H1 (cell line): Measurements from ENCODE around the gene NAALADL1. TPM values are rescaled to one million over a fixed set of nuclear protein-coding genes. Genes with fewer than 3 reads are reported as not detected.

Experiments
- CTCF ChIA-PET: fragments of 300-600 bp; sonication (Branson Sonifier 250); formaldehyde crosslinking; loops from one replicate; lab custom pipeline; 2021; ENCODE audit not compliant: partially characterized antibody; lab: Charles Lee
- POLR2A ChIA-PET: fragments of 300-600 bp; sonication (Branson Sonifier 250); formaldehyde crosslinking; loops from one replicate; lab custom pipeline; 2021; ENCODE audit warnings: inconsistent platforms; ENCODE audit not compliant: partially characterized antibody; lab: Charles Lee
- DNase-seq, 2 experiments: peaks; one replicate each; pipeline versions ENCODE4 v3.0.0 to v3.0.0-alpha.2; 2010 to 2022; ENCODE audit warnings: low spot score in 2 of 2, low read depth in 1 of 2, mixed read lengths in 1 of 2
- FAIRE-seq: peaks from 2 replicates; lab custom pipeline; 2011; peaks lifted over from hg19 to GRCh38; lab: Jason Lieb, UNC
- H2AFZ ChIP-seq: 2 replicates; pipeline ENCODE4 v1.8.1; 2012; ENCODE audit warnings: low read length, inconsistent platforms
- H2AK5ac ChIP-seq: 2 replicates; pipeline ENCODE4 v1.6.1; 2013; ENCODE audit warnings: low read depth, low read length
- H2BK120ac ChIP-seq: replicated peaks from 2 replicates; pipeline ENCODE3; 2013; ENCODE audit warnings: low read depth, low read length, inconsistent platforms
- H2BK12ac ChIP-seq: 2 replicates; pipeline ENCODE4 v1.6.1; 2013; ENCODE audit warnings: low read depth, low read length
- H2BK15ac ChIP-seq: 2 replicates; pipeline ENCODE4 v1.6.1; 2013; ENCODE audit warnings: low read length
- H2BK20ac ChIP-seq: 2 replicates; pipeline ENCODE4 v1.6.1; 2013; ENCODE audit warnings: low read length
- H2BK5ac ChIP-seq: 2 replicates; pipeline ENCODE4 v1.6.1; 2013; ENCODE audit warnings: low read depth, low read length
- H3K14ac ChIP-seq: 2 replicates; pipeline ENCODE4 v1.6.1; 2013; ENCODE audit warnings: inconsistent platforms; ENCODE audit not compliant: insufficient read length
- H3K18ac ChIP-seq: 2 replicates; pipeline ENCODE4 v1.6.1; 2013; ENCODE audit warnings: low read length; ENCODE audit errors: extremely low read depth
- H3K23ac ChIP-seq: 2 replicates; pipeline ENCODE4 v1.6.1; 2013; ENCODE audit warnings: inconsistent platforms; ENCODE audit not compliant: insufficient read length
- H3K23me2 ChIP-seq: 2 replicates; pipeline ENCODE4 v1.6.1; 2013; ENCODE audit warnings: low read depth, low read length
- H3K27ac ChIP-seq: 2 replicates; pipeline ENCODE4 v1.6.1; 2011; ENCODE audit warnings: low read depth, low read length, inconsistent platforms
- H3K27me3 ChIP-seq, 4 experiments: replicated peaks in 1 of 4; 1 replicate in 1 of 4; 2 replicates in 3 of 4; pipeline versions ENCODE4 v1.6.1 to v1.8.1; 2011 to 2013; ENCODE audit warnings: low read length in 3 of 4, mild to moderate bottlenecking in 3 of 4, inconsistent platforms in 2 of 4, mixed read lengths in 2 of 4, moderate library complexity in 1 of 4; ENCODE audit not compliant: control insufficient read depth in 3 of 4, insufficient read depth in 3 of 4; ENCODE audit errors: extremely low read depth in 1 of 4
- H3K36me3 ChIP-seq, 4 experiments: 2 replicates each; pipeline versions ENCODE4 v1.6.1 to v1.8.1; 2011 to 2013; ENCODE audit warnings: mild to moderate bottlenecking in 4 of 4, low read length in 3 of 4, moderate library complexity in 2 of 4, control low read depth in 1 of 4, inconsistent platforms in 1 of 4; ENCODE audit not compliant: insufficient read depth in 4 of 4, control insufficient read depth in 2 of 4
- H3K4ac ChIP-seq: replicated peaks from 2 replicates; pipeline ENCODE3; 2013; ENCODE audit warnings: low read length, low read depth, mixed read lengths, inconsistent platforms; ENCODE audit not compliant: insufficient read length
- H3K4me1 ChIP-seq, 4 experiments: replicated peaks in 1 of 4; 1 replicate in 1 of 4; 2 replicates in 3 of 4; pipeline versions ENCODE4 v1.6.1 to v1.8.1; 2011 to 2013; ENCODE audit warnings: low read length in 3 of 4, inconsistent platforms in 2 of 4, mixed read lengths in 1 of 4; ENCODE audit not compliant: insufficient read depth in 4 of 4, control insufficient read depth in 3 of 4
- H3K4me2 ChIP-seq, 2 experiments: 2 replicates each; pipeline versions ENCODE4 v1.6.1 to v1.8.1; 2011 to 2013; ENCODE audit warnings: low read depth in 2 of 2, low read length in 2 of 2, control low read depth in 1 of 2, inconsistent platforms in 1 of 2, mild to moderate bottlenecking in 1 of 2; ENCODE audit not compliant: insufficient read depth in 1 of 2
- H3K4me3 ChIP-seq, 4 experiments: fragments of 200-600, 300-600 bp in 1 of 4; sonication (generic), shearing (Covaris generic), sonication (Bioruptor Twin) in 1 of 4; 2 replicates each; pipeline versions ENCODE4 v1.5.1 to v1.8.1; 2011 to 2016; ENCODE audit warnings: low read length in 4 of 4, low read depth in 3 of 4, control low read depth in 2 of 4, inconsistent platforms in 2 of 4, mild to moderate bottlenecking in 2 of 4, mixed read lengths in 1 of 4, moderate library complexity in 1 of 4; ENCODE audit not compliant: insufficient read depth in 2 of 4; ENCODE audit errors: extremely low read depth in 1 of 4
- H3K56ac ChIP-seq: replicated peaks from 2 replicates; pipeline ENCODE3; 2013; ENCODE audit warnings: low read depth, mild to moderate bottlenecking, mixed read lengths, low read length, inconsistent platforms; ENCODE audit not compliant: insufficient read length
- H3K79me1 ChIP-seq: 2 replicates; pipeline ENCODE4 v1.6.1; 2013; ENCODE audit warnings: low read depth, low read length, control low read depth
- H3K79me2 ChIP-seq, 2 experiments: 2 replicates each; pipeline versions ENCODE4 v1.6.1 to v1.8.1; 2012 to 2013; ENCODE audit warnings: low read length in 2 of 2, mild to moderate bottlenecking in 2 of 2, inconsistent platforms in 1 of 2; ENCODE audit not compliant: insufficient read depth in 2 of 2, control insufficient read depth in 1 of 2
- H3K9ac ChIP-seq, 4 experiments: replicated peaks in 1 of 4; 1 replicate in 1 of 4; 2 replicates in 3 of 4; pipeline versions ENCODE4 v1.6.1 to v1.8.1; 2011 to 2013; ENCODE audit warnings: low read depth in 3 of 4, low read length in 3 of 4, control low read depth in 2 of 4, mild to moderate bottlenecking in 2 of 4, moderate library complexity in 2 of 4, inconsistent platforms in 1 of 4; ENCODE audit errors: extremely low read depth in 1 of 4
- H3K9me3 ChIP-seq, 2 experiments: 2 replicates each; pipeline versions ENCODE4 v1.6.1 to v1.8.1; 2012 to 2013; ENCODE audit warnings: mild to moderate bottlenecking in 2 of 2, moderate library complexity in 2 of 2, control low read depth in 1 of 2, inconsistent platforms in 1 of 2, low read depth in 1 of 2, low read length in 1 of 2, mixed read lengths in 1 of 2; ENCODE audit not compliant: insufficient read depth in 2 of 2
- H4K20me1 ChIP-seq, 2 experiments: replicated peaks in 1 of 2; 2 replicates each; pipeline versions ENCODE3 to v1.8.1; 2011 to 2013; ENCODE audit warnings: inconsistent platforms in 2 of 2, low read length in 2 of 2, mild to moderate bottlenecking in 1 of 2; ENCODE audit not compliant: insufficient read depth in 2 of 2, control insufficient read depth in 1 of 2
- H4K5ac ChIP-seq: 2 replicates; pipeline ENCODE4 v1.6.1; 2013; ENCODE audit warnings: low read length, low read depth, mixed read lengths, inconsistent platforms; ENCODE audit not compliant: insufficient read length
- H4K8ac ChIP-seq: 2 replicates; pipeline ENCODE4 v1.8.0; 2013; ENCODE audit warnings: mild to moderate bottlenecking, moderate library complexity, low read length, inconsistent platforms; ENCODE audit not compliant: insufficient read depth; ENCODE audit errors: extremely low read depth
- H4K91ac ChIP-seq: replicated peaks from 2 replicates; pipeline ENCODE3; 2013; ENCODE audit warnings: low read length, mixed read lengths, inconsistent platforms; ENCODE audit not compliant: insufficient read length
- ASH2L ChIP-seq: fragments of 200-600, 300-600 bp; sonication (generic); IDR thresholded peaks from one replicate; pipeline ENCODE4 v1.7.1; 2017; ENCODE audit warnings: low read length
- CREB1 ChIP-seq: IDR thresholded peaks from 2 replicates; pipeline ENCODE4 v1.6.1; 2012; ENCODE audit warnings: inconsistent platforms
- JUND ChIP-seq: IDR thresholded peaks from 2 replicates; pipeline ENCODE4 v1.6.1; 2011; ENCODE audit warnings: mild to moderate bottlenecking, improper control_type of control experiment, low read length
- NRF1 ChIP-seq: IDR thresholded peaks from 2 replicates; pipeline ENCODE4 v1.6.1; 2011; ENCODE audit warnings: mild to moderate bottlenecking, low read depth, low read length, improper control_type of control experiment
- SIRT6 ChIP-seq: IDR thresholded peaks from one replicate; pipeline ENCODE4 v1.7.1; 2012; ENCODE audit warnings: low read length, inconsistent platforms
- SP2 ChIP-seq: IDR thresholded peaks from 2 replicates; pipeline ENCODE4 v1.6.1; 2012; ENCODE audit warnings: mild to moderate bottlenecking, low read length, inconsistent platforms
- ZNF274 ChIP-seq: IDR thresholded peaks from 2 replicates; pipeline ENCODE4 v1.7.0; 2012; ENCODE audit warnings: low read length, borderline replicate concordance; ENCODE audit errors: extremely low read depth
- WGBS, 2 experiments: shearing (Covaris generic) in 1 of 2; methylation state at CpG; one replicate each; pipeline versions ENCODE4 v1.1.6 to v1.1.7; 2013 to 2015; ENCODE audit warnings: low lambda C conversion rate in 2 of 2, mixed read lengths in 2 of 2, inconsistent platforms in 1 of 2, low coverage in 1 of 2, missing lambda C conversion rate in 1 of 2; ENCODE audit not compliant: insufficient replicate concordance in 2 of 2, insufficient coverage in 1 of 2, insufficient read length in 1 of 2; ENCODE audit errors: extremely low coverage in 1 of 2, missing lambda C conversion rate in 1 of 2; 5-methylcytosine and 5-hydroxymethylcytosine counted together
- polyA plus RNA-seq, 7 experiments: library from polyadenylated mRNA; depleted of rRNA in 3 of 7; stranded (reverse) in 5 of 7; unstranded in 2 of 7; fragments of >200 nt in 5 of 7; fragments of 200-250 nt in 2 of 7; gene quantifications; 1 replicate in 5 of 7; 2 replicates in 1 of 7; 4 replicates in 1 of 7; pipeline versions ENCODE4 v1.2.1 to v1.2.3, GENCODE V29; 2011 to 2013; ENCODE audit warnings: missing spikeins in 2 of 7, mixed read lengths in 2 of 7
- total RNA-seq: library from RNA; stranded (reverse); fragmentation: NEBNext Ultra II Directional; extraction: Animal tissue kit (Norgen Biotek cat#: 25700); gene quantifications from 2 replicates; pipeline ENCODE4 v1.2.1, GENCODE V29; 2021
- TF ChIP-seq, protein P1 (sequence below): IDR thresholded peaks from 2 replicates; pipeline ENCODE4 v1.6.1; 2012; ENCODE audit warnings: inconsistent platforms
- TF ChIP-seq, protein P2 (sequence below), 3 experiments: IDR thresholded peaks; 1 replicate in 2 of 3; 2 replicates in 1 of 3; pipeline versions ENCODE4 v1.5.1 to v1.6.1; 2011; ENCODE audit warnings: low read length in 3 of 3, mild to moderate bottlenecking in 3 of 3, inconsistent platforms in 2 of 3, low read depth in 1 of 3, moderate library complexity in 1 of 3; ENCODE audit not compliant: insufficient read depth in 1 of 3; ENCODE audit errors: control extremely low read depth in 1 of 3
- TF ChIP-seq, protein P3 (sequence below): IDR thresholded peaks from 2 replicates; pipeline ENCODE4 v1.6.1; 2012; ENCODE audit warnings: low read length, inconsistent platforms

NAALADL1 gene
- total and polyA plus RNA-seq, 2 of the 8 experiments (the other 6 are each of a cell fraction or from before 2014, with no cell fraction given): 7.5 to 9.9 TPM

DNA sequence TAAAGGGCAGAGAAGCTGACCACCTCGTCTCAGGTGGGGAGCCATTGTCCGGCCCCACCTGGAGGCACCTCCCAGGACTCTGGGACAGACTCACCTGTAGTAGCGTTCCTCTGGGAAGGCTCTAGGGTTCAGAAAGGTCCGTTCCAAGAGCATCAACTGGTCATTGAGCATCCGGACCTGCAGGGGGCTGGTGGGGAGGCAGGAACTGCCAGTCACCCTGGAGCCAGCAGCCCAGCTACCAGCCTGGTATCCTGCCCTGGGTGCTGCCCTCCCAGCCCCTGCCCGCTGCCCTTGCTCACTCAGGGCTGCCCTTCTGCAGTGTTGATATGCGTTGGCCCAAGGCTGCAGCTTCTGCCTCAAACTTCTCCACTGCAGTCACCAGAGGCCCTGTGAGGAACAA lies 12.6 kb downstream of the NAALADL1 start:
- no peak for DNase-seq
- H3K27me3 ChIP-seq: peaks cover 0 to 9% (median 3%) of the 10 kb centered on the region in 4 experiments; a peak in 3 of 7 replicates
- no peaks in the 10 kb centered on the region for H3K9me3 ChIP-seq
- no peaks in the 10 kb centered on the region; the same call in 1 of the 2 replicates for H3K23me2 ChIP-seq
- peaks cover 11 to 13% of the 10 kb centered on the region in 2 experiments for H4K20me1 ChIP-seq
- no peak overlapping the region for H4K8ac ChIP-seq
- H2BK20ac ChIP-seq: no peak overlapping the region
- no peak overlapping the region for H2BK15ac ChIP-seq
- POLR2A ChIA-PET: interaction anchor here (0.6 to 1.4 kb wide), 6 partner anchors 10 to 37 kb away, joined by 3 to 4 read pairs (median 3); no protein-coding TSS in a partner anchor
- H3K23ac ChIP-seq: no peak overlapping the region
- CTCF ChIA-PET: interaction anchor here (0.7 to 2.3 kb wide), 13 partner anchors 9 to 197 kb away, joined by 3 to 12 read pairs (median 4); partner anchors contain the start of genes ARL2 and SNX15
- peaks cover 0 to 16% of the 10 kb centered on the region in 2 experiments; a peak in 2 of 4 replicates for H3K79me2 ChIP-seq
- H3K36me3 ChIP-seq: peaks cover 3 to 12% (median 6%) of the 10 kb centered on the region in 4 experiments; a peak in 4 of 8 replicates
- no peak overlapping the region for H2BK5ac ChIP-seq
- H3K4ac ChIP-seq: no peak overlapping the region
- no peak overlapping the region for H3K27ac ChIP-seq
- no peak overlapping the region for H3K4me2 ChIP-seq
- no peak overlapping the region for H3K56ac ChIP-seq
- no peak overlapping the region for H3K18ac ChIP-seq
- FAIRE-seq: no peak
- H2AK5ac ChIP-seq: no peak overlapping the region
- no peak overlapping the region for H3K9ac ChIP-seq
- peaks cover 2% of the 10 kb centered on the region for H3K79me1 ChIP-seq
- peaks cover 0 to 10% (median 7%) of the 10 kb centered on the region in 4 experiments; a peak in 5 of 7 replicates for H3K4me1 ChIP-seq
- no peak overlapping the region for H2BK12ac ChIP-seq
- 89% methylated on average over 7 of the region's 7 CpGs; no CpG with 5 or more reads in 1 of the 2 experiments for WGBS, 2 experiments
- H4K5ac ChIP-seq: no peak overlapping the region
- no peak overlapping the region for H3K14ac ChIP-seq
- no peak overlapping the region for H2BK120ac ChIP-seq
- H4K91ac ChIP-seq: no peak overlapping the region
- H3K4me3 ChIP-seq: no peak overlapping the region
- H2AFZ ChIP-seq: no peak overlapping the region
- TF ChIP-seq CREB1 (no peak), JUND (no peak), SP2 (no peak), SIRT6 (no peak), ASH2L (no peak), NRF1 (no peak), ZNF274 (no peak)
- TF ChIP-seq, protein P1, sequence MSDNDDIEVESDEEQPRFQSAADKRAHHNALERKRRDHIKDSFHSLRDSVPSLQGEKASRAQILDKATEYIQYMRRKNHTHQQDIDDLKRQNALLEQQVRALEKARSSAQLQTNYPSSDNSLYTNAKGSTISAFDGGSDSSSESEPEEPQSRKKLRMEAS: no peak
- TF ChIP-seq, protein P2, sequence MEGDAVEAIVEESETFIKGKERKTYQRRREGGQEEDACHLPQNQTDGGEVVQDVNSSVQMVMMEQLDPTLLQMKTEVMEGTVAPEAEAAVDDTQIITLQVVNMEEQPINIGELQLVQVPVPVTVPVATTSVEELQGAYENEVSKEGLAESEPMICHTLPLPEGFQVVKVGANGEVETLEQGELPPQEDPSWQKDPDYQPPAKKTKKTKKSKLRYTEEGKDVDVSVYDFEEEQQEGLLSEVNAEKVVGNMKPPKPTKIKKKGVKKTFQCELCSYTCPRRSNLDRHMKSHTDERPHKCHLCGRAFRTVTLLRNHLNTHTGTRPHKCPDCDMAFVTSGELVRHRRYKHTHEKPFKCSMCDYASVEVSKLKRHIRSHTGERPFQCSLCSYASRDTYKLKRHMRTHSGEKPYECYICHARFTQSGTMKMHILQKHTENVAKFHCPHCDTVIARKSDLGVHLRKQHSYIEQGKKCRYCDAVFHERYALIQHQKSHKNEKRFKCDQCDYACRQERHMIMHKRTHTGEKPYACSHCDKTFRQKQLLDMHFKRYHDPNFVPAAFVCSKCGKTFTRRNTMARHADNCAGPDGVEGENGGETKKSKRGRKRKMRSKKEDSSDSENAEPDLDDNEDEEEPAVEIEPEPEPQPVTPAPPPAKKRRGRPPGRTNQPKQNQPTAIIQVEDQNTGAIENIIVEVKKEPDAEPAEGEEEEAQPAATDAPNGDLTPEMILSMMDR (IDR thresholded peaks at IDR 0.05; ENCODE audit: control extremely low read depth in 1 of 3, insufficient read depth in 1 of 3, low read depth in 1 of 3, low read length in 3 of 3): no peak
- TF ChIP-seq, protein P3, sequence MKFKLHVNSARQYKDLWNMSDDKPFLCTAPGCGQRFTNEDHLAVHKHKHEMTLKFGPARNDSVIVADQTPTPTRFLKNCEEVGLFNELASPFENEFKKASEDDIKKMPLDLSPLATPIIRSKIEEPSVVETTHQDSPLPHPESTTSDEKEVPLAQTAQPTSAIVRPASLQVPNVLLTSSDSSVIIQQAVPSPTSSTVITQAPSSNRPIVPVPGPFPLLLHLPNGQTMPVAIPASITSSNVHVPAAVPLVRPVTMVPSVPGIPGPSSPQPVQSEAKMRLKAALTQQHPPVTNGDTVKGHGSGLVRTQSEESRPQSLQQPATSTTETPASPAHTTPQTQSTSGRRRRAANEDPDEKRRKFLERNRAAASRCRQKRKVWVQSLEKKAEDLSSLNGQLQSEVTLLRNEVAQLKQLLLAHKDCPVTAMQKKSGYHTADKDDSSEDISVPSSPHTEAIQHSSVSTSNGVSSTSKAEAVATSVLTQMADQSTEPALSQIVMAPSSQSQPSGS: no peak
